A549 (cell line): ENCODE measurements around the gene CUTA.

Experiments
- BHLHE40 ChIP-seq: IDR thresholded peaks from 2 replicates; pipeline ENCODE4 v1.6.1; 2012; ENCODE audit warnings: low read depth, low read length, inconsistent platforms
- CEBPB ChIP-seq, 2 experiments: fragments of >200 bp in 1 of 2; sonication (Bioruptor Twin) in 1 of 2; formaldehyde crosslinking in 1 of 2; IDR thresholded peaks; 2 replicates each; pipeline ENCODE4 v1.6.1; 2012 to 2016
- CHD2 ChIP-seq: fragments of 150-350 bp; IDR thresholded peaks from 2 replicates; pipeline ENCODE4 v1.6.1; 2014; ENCODE audit warnings: low read length; ENCODE audit not compliant: partially characterized antibody
- CTCF ChIP-seq: fragments of >200 bp; sonication (Bioruptor Twin); formaldehyde crosslinking; IDR thresholded peaks from 3 replicates; pipeline ENCODE4 v1.5.1; 2016
- EP300 ChIP-seq, 2 experiments: fragments of >200 bp; sonication (Bioruptor Twin); formaldehyde crosslinking; IDR thresholded peaks; 2 replicates in 1 of 2; 3 replicates in 1 of 2; pipeline ENCODE4 v1.6.1; 2016 to 2017
- ESRRA ChIP-seq: fragments of 150-350 bp; IDR thresholded peaks from 2 replicates; pipeline ENCODE4 v1.6.1; 2014; ENCODE audit warnings: mild to moderate bottlenecking, low read length, borderline replicate concordance
- MAX ChIP-seq: IDR thresholded peaks from 2 replicates; pipeline ENCODE4 v1.6.1; 2012
- MYC ChIP-seq: IDR thresholded peaks from 2 replicates; pipeline ENCODE4 v1.6.1; 2012; ENCODE audit warnings: mild to moderate bottlenecking, inconsistent platforms, low read length, improper control_type of control experiment, borderline replicate concordance
- PBX3 ChIP-seq: IDR thresholded peaks from 2 replicates; pipeline ENCODE4 v1.6.1; 2012
- POLR2A ChIP-seq: IDR thresholded peaks from 2 replicates; pipeline ENCODE4 v1.6.1; 2012; ENCODE audit warnings: mild to moderate bottlenecking, low read length
- POLR2AphosphoS2 ChIP-seq: conservative IDR thresholded peaks from 2 replicates; pipeline ENCODE4 v1.6.1; 2012; ENCODE audit warnings: low read length, improper control_type of control experiment, inconsistent platforms
- RCOR1 ChIP-seq: fragments of 150-350 bp; IDR thresholded peaks from 2 replicates; pipeline ENCODE4 v1.6.1; 2014; ENCODE audit warnings: antibody characterized with exemption, low read length, low read depth
- REST ChIP-seq: fragments of 200-600 bp; sonication (generic); IDR thresholded peaks from 2 replicates; pipeline ENCODE4 v1.6.1; 2016; ENCODE audit warnings: antibody characterized with exemption, mild to moderate bottlenecking, moderate library complexity

- no peak for TF ChIP-seq CTCF
- no peak for TF ChIP-seq EP300 (IDR thresholded peaks at IDR 0.05)
- no peak for TF ChIP-seq RCOR1
- no peak for TF ChIP-seq MYC
- TF ChIP-seq CEBPB (IDR thresholded peaks at IDR 0.05), result no peak
- TF ChIP-seq ESRRA, result no peak
- TF ChIP-seq BHLHE40, result no peak
- TF ChIP-seq MAX, result no peak
- TF ChIP-seq PBX3, result no peak
- no peak for TF ChIP-seq POLR2AphosphoS2
- TF ChIP-seq REST, result no peak
- no peak for TF ChIP-seq CHD2
- TF ChIP-seq POLR2A, result no peak
Measured at GRCh38 chr6:33426590-33427511, 8.9 kb upstream of the CUTA start.
